NCI-H1048 (cell line): ENCODE results near the gene CASK.

Source experiments
- DNase-seq: peaks from one replicate; lab custom pipeline; 2025; lab: John Stamatoyannopoulos, UW

CASK gene

GRCh38 chrX:41559235-41560052 is 363.9 kb downstream of the CASK start:
- no peak for DNase-seq

DNA sequence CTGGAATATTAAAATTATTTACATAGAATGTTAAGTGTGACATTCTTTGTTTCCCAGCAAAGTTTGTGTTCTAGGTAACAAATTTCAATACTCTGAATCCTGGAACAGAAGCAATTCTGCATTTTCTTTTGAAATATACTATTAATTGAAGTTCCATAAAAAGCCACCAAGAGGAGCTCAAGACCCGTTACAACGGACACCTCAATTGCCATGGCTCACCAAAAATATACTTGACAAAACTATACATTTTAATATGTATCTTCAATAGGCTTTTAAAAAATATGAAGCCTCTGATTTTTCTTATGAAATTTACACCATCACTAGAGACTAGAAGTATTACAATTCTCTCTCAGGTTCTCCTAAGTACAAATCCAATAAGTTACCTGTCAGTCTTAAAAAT is 364.8 kb downstream of the CASK start:
- no peak for DNase-seq

- no peak for DNase-seq
Observed at GRCh38 chrX:41556958-41557357, 366.4 kb downstream of the CASK start.

DNA sequence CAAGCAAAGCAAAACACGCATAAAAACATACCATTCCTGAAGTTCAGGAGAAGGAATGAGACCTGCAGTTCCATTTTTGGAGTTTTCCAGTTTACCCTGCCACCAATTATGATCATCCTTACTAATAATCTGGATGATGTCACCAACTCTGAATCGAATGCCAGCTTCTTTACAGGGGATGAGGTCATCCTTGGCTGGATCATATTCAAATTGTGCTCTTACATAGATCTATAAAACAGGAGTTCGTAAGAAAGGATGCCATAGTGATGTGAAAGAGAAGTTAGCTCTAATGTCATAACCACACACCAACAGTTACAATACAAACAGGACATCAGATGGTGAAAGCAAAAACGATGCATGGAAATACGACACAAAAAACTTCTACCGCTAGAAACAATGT is 369.7 kb downstream of the CASK start:
- DNase-seq = no peak

GRCh38 chrX:41548411-41548810 is 374.9 kb downstream of the CASK start:
- DNase-seq = no peak

DNA sequence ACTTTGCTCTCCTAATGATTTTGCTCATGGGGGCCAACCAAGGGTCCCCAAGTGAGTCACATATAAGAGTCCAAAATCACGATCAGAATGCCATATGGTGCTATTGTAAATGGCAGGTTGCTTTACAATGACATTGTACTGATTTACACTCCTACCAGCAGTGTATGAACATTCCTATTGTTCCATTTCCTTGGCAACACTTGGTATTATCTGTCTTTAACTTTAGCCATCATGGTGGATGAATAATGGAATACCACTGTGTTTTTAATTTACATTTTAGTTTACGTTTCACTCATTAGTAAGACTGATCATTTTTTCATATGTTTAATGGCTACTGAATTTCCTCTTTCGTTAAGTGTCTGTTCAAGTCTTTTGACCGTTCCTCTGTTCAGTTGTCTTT is 379.7 kb downstream of the CASK start:
- no peak for DNase-seq

- no peak for DNase-seq
Observed at GRCh38 chrX:41543025-41543424, 380.3 kb downstream of the CASK start.

GRCh38 chrX:41542536-41542935 is 380.8 kb downstream of the CASK start:
- DNase-seq = no peak

DNA sequence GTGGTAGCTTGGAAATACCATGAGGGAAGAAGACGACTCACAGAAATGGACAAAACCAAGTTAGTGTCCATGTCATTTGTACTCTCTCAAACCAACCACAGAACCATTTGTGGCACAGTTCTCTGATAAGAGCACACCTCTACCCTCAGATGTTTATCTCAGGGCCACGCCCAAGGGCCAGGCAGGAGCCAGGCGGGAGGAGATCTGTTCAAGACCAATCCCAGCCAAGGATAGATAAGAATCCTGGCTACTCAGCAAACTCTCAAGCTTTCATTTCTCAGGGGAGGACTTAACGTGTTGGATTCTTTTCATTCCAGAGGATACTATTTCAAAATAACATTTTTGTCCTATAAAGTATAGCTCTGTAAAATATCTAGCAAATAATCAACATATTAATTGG is 381.2 kb downstream of the CASK start:
- no peak for DNase-seq

GRCh38 chrX:41541386-41541785 is 382.0 kb downstream of the CASK start:
- DNase-seq = no peak

- no peak for DNase-seq
Observed at GRCh38 chrX:41538707-41539106, 384.6 kb downstream of the CASK start.

GRCh38 chrX:41530085-41530484 is 393.3 kb downstream of the CASK start:
- DNase-seq = no peak

- no peak for DNase-seq
Observed at GRCh38 chrX:41529221-41529620, 394.1 kb downstream of the CASK start.

GRCh38 chrX:41528784-41529183 is 394.6 kb downstream of the CASK start:
- DNase-seq = no peak

GRCh38 chrX:41526925-41527324 is 396.4 kb downstream of the CASK start:
- no peak for DNase-seq

GRCh38 chrX:41526271-41526670 is 397.1 kb downstream of the CASK start:
- no peak for DNase-seq

DNA sequence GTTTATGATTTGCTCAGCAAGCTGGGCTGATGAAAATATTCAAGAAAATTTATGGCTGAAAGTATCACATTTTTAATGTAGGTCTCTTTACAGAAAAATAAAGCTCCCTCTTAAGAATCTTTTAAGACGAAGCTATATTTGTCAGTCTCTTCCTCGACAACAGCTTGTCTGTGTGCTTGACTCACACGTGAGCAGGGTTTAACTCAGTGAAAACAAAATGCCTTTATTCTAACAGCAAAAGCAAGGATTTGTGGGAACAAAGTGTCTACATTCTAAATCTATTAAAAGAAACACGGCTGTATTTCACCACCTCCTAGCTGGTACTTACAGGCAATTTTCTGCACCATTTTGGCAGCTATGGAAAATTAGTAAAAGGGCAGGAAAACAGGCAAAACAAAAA is 400.7 kb downstream of the CASK start:
- no peak for DNase-seq

DNA sequence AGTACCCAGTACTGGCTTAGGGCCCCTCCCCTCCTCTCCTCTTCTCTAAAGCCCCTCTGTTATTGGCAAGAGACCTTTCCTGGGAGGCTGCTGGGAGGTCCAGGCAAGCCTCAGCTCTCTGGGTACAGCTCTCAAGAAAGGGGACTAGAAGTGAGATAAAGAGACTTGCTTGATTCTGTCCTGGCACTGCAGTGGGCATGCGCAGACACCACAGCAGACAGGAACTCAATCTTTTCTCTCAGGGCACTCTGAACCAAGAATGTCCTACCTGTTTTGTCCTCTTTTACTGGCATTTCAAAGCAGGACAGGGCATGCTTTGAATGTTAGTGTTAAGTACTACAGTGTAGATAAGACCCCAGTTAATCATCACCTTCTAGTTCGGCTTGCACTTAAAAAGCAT is 401.3 kb downstream of the CASK start:
- DNase-seq = no peak

DNA sequence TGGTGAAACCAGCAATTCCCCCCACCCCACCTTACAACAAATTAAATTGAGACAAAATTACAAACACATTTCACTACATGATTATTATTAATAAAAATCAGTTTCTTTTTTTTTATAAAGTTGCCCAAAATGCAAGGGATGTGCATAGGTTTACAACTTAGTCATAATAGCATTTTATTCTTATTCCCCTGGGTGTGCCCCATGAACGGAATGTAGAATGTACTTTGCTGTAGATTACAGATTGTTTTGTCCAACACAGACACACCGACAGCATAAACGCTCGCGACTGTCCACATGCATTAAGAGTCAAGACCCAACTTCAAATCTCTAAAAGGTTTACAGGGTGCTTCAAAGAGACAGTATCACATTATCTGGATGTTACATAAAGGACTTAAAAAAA is 403.9 kb downstream of the CASK start:
- DNase-seq = no peak

- no peak for DNase-seq
Observed at GRCh38 chrX:41518841-41519220, 404.5 kb downstream of the CASK start.

DNA sequence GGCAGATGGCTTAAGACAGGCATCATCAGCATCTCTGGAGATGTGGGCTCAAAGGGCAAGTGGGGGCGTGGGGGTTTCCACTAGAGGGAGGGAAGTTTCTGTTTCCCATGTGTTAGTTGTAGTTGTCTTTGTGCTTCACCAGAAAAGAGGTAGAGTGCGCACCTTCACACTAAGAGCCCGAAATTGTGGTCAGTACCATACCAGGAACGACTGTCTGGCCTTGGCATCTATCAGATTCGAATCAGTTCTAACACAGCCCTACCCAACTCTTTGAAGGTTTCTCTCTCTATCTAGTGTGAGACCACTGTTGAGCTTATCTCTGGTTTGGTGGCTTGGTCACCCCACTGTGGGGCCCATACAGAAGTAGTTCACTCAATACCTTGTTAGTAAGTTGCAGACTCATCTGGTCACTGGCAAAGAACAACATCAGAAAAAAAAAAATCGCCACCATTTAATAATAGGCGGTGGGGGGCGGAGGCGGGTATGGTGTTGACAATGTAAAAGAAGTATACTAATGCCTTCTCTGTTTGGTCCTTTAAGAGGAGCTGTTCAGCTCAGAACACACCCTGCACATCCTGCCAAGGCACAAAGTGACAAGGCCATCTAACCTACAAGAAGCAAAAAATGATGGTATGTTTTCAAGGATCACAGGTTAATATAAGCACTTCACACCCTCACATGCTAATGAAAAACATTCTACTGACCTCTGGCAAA is 405.1 kb downstream of the CASK start:
- DNase-seq = no peak

GRCh38 chrX:41516999-41517765 is 406.2 kb downstream of the CASK start:
- no peak for DNase-seq

- DNase-seq = no peak
Observed at GRCh38 chrX:41516456-41516855, 406.9 kb downstream of the CASK start.
